K562 (cell line): Measurements from ENCODE around the gene RAPGEF5. TPM values are rescaled to one million over a fixed set of nuclear protein-coding genes. Genes with fewer than 3 reads are reported as not detected.

Experiments
- ATAC-seq: fragments of 200-7000 bp; cut with Tn5 transposase; 3 replicates; pipeline ENCODE4 v1.9.1; 2020; ENCODE audit warnings: moderate library complexity
- BruUV-seq: library from RNA; stranded (reverse); fragments of 400-500 nt; replicated peaks from 2 replicates; lab custom pipeline; 2021; lab: Mats Ljungman, UMichigan
- CTCF ChIA-PET: fragments of 300-600 bp; formaldehyde crosslinking; extraction: SDS; loops from one replicate; lab custom pipeline; 2021; ENCODE audit warnings: low intra/inter-chr PET ratio; lab: Yijun Ruan, JAX
- POLR2A ChIA-PET: fragments of 300-600, 350-650 bp; sonication (Branson Sonifier 250); formaldehyde crosslinking; extraction: SDS; loops from one replicate; lab custom pipeline; 2021; ENCODE audit warnings: antibody characterized with exemption, inconsistent platforms; lab: Yijun Ruan, JAX
- DNase-seq, 4 experiments: peaks; one replicate each; pipeline versions ENCODE4 v3.0.0 to v3.0.0-alpha.2; 2011 to 2018; ENCODE audit warnings: low spot score in 3 of 4, mixed read lengths in 3 of 4; ENCODE audit errors: extremely low read depth in 1 of 4
- FAIRE-seq: peaks from 2 replicates; lab custom pipeline; 2011; peaks lifted over from hg19 to GRCh38; lab: Jason Lieb, UNC
- H2AFZ ChIP-seq: 2 replicates; pipeline ENCODE4 v1.6.0; 2011; ENCODE audit warnings: low read depth, low read length, control low read depth, inconsistent platforms
- H3K27ac ChIP-seq: fragments of 200-600 bp; 3 replicates; pipeline ENCODE4 v1.8.0; 2011; ENCODE audit warnings: low read depth, mild to moderate bottlenecking, control low read depth, inconsistent platforms, low read length, moderate library complexity, mixed read lengths; ENCODE audit errors: extremely low read depth
- H3K27me3 ChIP-seq, 2 experiments: fragments of 300-600 bp in 1 of 2; 2 replicates in 1 of 2; 3 replicates in 1 of 2; pipeline versions ENCODE4 v1.6.0 to v1.8.0; 2011; ENCODE audit warnings: inconsistent platforms in 2 of 2, low read length in 2 of 2, mild to moderate bottlenecking in 1 of 2, mixed read lengths in 1 of 2, moderate library complexity in 1 of 2; ENCODE audit not compliant: control insufficient read depth in 2 of 2, insufficient read depth in 2 of 2
- H3K36me3 ChIP-seq: fragments of 300-600 bp; 3 replicates; pipeline ENCODE4 v1.8.0; 2011; ENCODE audit warnings: mild to moderate bottlenecking, low read length, inconsistent platforms; ENCODE audit not compliant: control insufficient read depth, insufficient read depth
- H3K4me1 ChIP-seq, 2 experiments: fragments of 200-600 bp in 1 of 2; replicated peaks in 1 of 2; 2 replicates in 1 of 2; 3 replicates in 1 of 2; pipeline versions ENCODE4 v1.5.1 to v1.8.0; 2011; ENCODE audit warnings: inconsistent platforms in 2 of 2, low read length in 2 of 2, mild to moderate bottlenecking in 1 of 2, mixed read lengths in 1 of 2, moderate library complexity in 1 of 2; ENCODE audit not compliant: control insufficient read depth in 2 of 2, insufficient read depth in 2 of 2
- H3K4me2 ChIP-seq: 2 replicates; pipeline ENCODE4 v1.6.1; 2011; ENCODE audit warnings: low read length, control low read depth, inconsistent platforms, mixed read lengths; ENCODE audit not compliant: insufficient read depth
- H3K4me3 ChIP-seq: fragments of 200-600 bp; sonication (generic), shearing (Covaris generic); 2 replicates; pipeline ENCODE4 v1.5.1; 2016; ENCODE audit warnings: control low read depth, inconsistent platforms
- H3K79me2 ChIP-seq: fragments of 200-600 bp; 3 replicates; pipeline ENCODE4 v1.8.0; 2011; ENCODE audit warnings: low read length, inconsistent platforms; ENCODE audit not compliant: control insufficient read depth, insufficient read depth
- H3K9ac ChIP-seq, 2 experiments: 2 replicates each; pipeline versions ENCODE4 v1.6.0 to v1.6.1; 2011; ENCODE audit warnings: low read depth in 2 of 2, low read length in 2 of 2, control low read depth in 1 of 2, inconsistent platforms in 1 of 2, mild to moderate bottlenecking in 1 of 2, mixed read lengths in 1 of 2; ENCODE audit not compliant: insufficient read depth in 1 of 2
- H3K9me1 ChIP-seq: one replicate; pipeline ENCODE4 v1.6.0; 2011; ENCODE audit warnings: inconsistent platforms, mild to moderate bottlenecking, low read length, moderate library complexity; ENCODE audit not compliant: control insufficient read depth, insufficient read depth
- H3K9me3 ChIP-seq: replicated peaks from 2 replicates; pipeline ENCODE4 v1.5.1; 2011; ENCODE audit warnings: low read depth, low read length, inconsistent platforms; ENCODE audit not compliant: control insufficient read depth, insufficient read depth
- H4K20me1 ChIP-seq: replicated peaks from 2 replicates; pipeline ENCODE4 v1.6.1; 2011; ENCODE audit warnings: low read length, inconsistent platforms, mixed read lengths; ENCODE audit not compliant: control insufficient read depth, insufficient read depth
- CHD2 ChIP-seq: IDR thresholded peaks from 2 replicates; pipeline ENCODE4 v1.6.1; 2011; ENCODE audit warnings: low read depth, low read length
- SPI1 ChIP-seq: IDR thresholded peaks from 2 replicates; pipeline ENCODE4 v1.6.1; 2011; ENCODE audit warnings: low read depth, low read length, control low read depth, borderline replicate concordance
- ZNF146 ChIP-seq: IDR thresholded peaks from one replicate; pipeline ENCODE4 v1.6.1; 2018; ENCODE audit warnings: missing compliant biosample characterization; ENCODE audit not compliant: unreplicated experiment
- ZNF184 ChIP-seq: sonication (generic); formaldehyde crosslinking; IDR thresholded peaks from 2 replicates; pipeline ENCODE4 v1.5.0; 2020; ENCODE audit warnings: missing genetic modification reagents
- ZNF584 ChIP-seq: fragments of 200-800 bp; sonication (Bioruptor generic); IDR thresholded peaks from 2 replicates; pipeline ENCODE4 v1.6.1; 2016; ENCODE audit warnings: low read depth, mild to moderate bottlenecking, missing genetic modification characterization, missing compliant biosample characterization
- WGBS: fragments of 100-300 bp; shearing (Covaris generic); methylation state at CpG from one replicate; pipeline ENCODE4 v1.1.6; 2016; ENCODE audit warnings: low coverage, mixed read lengths; ENCODE audit not compliant: insufficient coverage; ENCODE audit errors: missing lambda C conversion rate; 5-methylcytosine and 5-hydroxymethylcytosine counted together
- in situ Hi-C: fragments of 300-500 bp; cut with MboI; formaldehyde crosslinking; loops from 4 replicates; pipeline ENCODE4 v1.15.0; 2018; ENCODE audit warnings: inconsistent platforms, mixed read lengths
- intact Hi-C: fragments of 100-400 bp; cut with micrococcal nuclease; formaldehyde crosslinking; loops from 2 replicates; pipeline ENCODE4 v1.14.2; 2022
- polyA plus RNA-seq, 8 experiments: library from polyadenylated mRNA; depleted of rRNA in 4 of 8; stranded (reverse) in 5 of 8; unstranded in 3 of 8; fragments of >200 nt; fragmentation: Nextera tagmentation in 2 of 8; fragmentation: Illumina TruSeq in 1 of 8; extraction: Ambion mirVana in 2 of 8; extraction: Trizol in 1 of 8; gene quantifications; 2 replicates each; pipeline versions ENCODE4 v1.2.1 to v1.2.3, GENCODE V29; 2011 to 2014; ENCODE audit warnings: inconsistent platforms in 1 of 8, missing spikeins in 1 of 8
- total RNA-seq, 7 experiments: library from RNA; depleted of rRNA in 6 of 7; stranded (reverse); fragments of >200 nt in 6 of 7; fragmentation: Illumina TruSeq in 2 of 7; extraction: Trizol in 2 of 7; gene quantifications; 2 replicates each; pipeline versions ENCODE4 v1.2.1 to v1.2.3, GENCODE V29; 2011 to 2021; ENCODE audit warnings: low replicate concordance in 1 of 7

Gene RAPGEF5
- total and polyA plus RNA-seq, 9 of the 15 experiments (the other 6 are each of a cell fraction or from before 2014, with no cell fraction given) = 0.39 to 2.0 (median 1.1) TPM

DNA sequence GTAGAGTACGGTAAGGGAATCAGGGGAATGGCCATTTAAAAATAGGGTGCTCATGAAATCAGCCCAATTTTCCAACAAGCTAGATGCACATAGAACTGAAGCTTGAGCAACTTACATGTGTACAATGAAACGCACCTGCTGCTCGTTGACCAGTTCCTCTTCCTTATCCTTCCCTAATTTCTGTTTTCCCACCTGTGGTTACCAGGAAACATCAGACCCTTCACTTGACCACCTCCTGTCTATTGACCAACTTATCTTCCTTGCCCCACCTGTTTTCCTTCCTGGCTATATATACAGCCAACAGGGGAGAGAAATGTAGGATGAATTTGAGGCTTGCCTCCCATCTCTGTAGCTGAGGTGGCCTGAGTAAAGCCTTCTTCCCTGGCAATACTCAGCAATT lies 37.8 kb upstream of the RAPGEF5 start:
- no TSS peak for BruUV-seq
- 0 out of 5 replicates have a peak, but pooled peaks cover 0 to 4% of the 10 kb centered on the region in 2 experiments for H3K27me3 ChIP-seq
- no peak overlapping the region for H3K4me3 ChIP-seq
- intact Hi-C loops (loop anchor here (5.0 kb wide), 1 partner anchor 58 kb away; no protein-coding TSS in a partner anchor), in situ Hi-C loops (no loop called here)
- H3K4me1 ChIP-seq = peaks cover 0 to 18% of the 10 kb centered on the region in 2 experiments; a peak in 4 of 5 replicates
- 37% methylated on average over 3 of the region's 3 CpGs for WGBS
- H2AFZ ChIP-seq = no peak overlapping the region
- CTCF ChIA-PET = no interaction called here
- no peaks in the 10 kb centered on the region for H3K79me2 ChIP-seq
- FAIRE-seq (peak; percentile 37), DNase-seq (no peak), ATAC-seq (no peak)
- no peaks in the 10 kb centered on the region for H4K20me1 ChIP-seq
- H3K27ac ChIP-seq = no peak overlapping the region
- POLR2A ChIA-PET = interaction anchor here (0.6 kb wide), 1 partner anchor 266 kb away, joined by 3 read pairs; no protein-coding TSS in a partner anchor
- H3K9me3 ChIP-seq = no peaks in the 10 kb centered on the region
- no peak overlapping the region for H3K4me2 ChIP-seq
- H3K36me3 ChIP-seq = no peaks in the 10 kb centered on the region
- no peak for TF ChIP-seq ZNF584 (CRISPR knock-in tag)
- 0 out of 2 replicates have a peak, but pooled peaks have one; percentile 9 for TF ChIP-seq SPI1
- no peak for TF ChIP-seq ZNF184 (CRISPR knock-in tag)
- TF ChIP-seq ZNF146 = no peak
- no peak for TF ChIP-seq CHD2
- H3K9ac ChIP-seq = no peak overlapping the region
- H3K9me1 ChIP-seq = no peaks in the 10 kb centered on the region
